Suprapubic skin (tissue), 4 donors: Measurements from ENCODE around the gene MGAT4B.

Experiments
- EP300 ChIP-seq: sonication (generic); formaldehyde crosslinking; IDR thresholded peaks from one replicate; pipeline ENCODE4 v1.6.1; 2017; ENCODE audit warnings: antibody characterized with exemption
- POLR2AphosphoS5 ChIP-seq, 3 donors: sonication (generic); formaldehyde crosslinking; IDR thresholded peaks; one replicate each; pipeline ENCODE4 v1.6.1; 2017; ENCODE audit warnings: antibody characterized with exemption in 3 of 3
- TF ChIP-seq, protein P1 (sequence below), 2 donors: fragments of 200-600 bp in 1 of 2; fragments of 450-650 bp in 1 of 2; sonication (generic) in 1 of 2; IDR thresholded peaks; one replicate each; pipeline ENCODE4 v1.5.1; 2016 to 2019; ENCODE audit warnings: antibody characterized with exemption in 2 of 2, mild to moderate bottlenecking in 1 of 2, moderate library complexity in 1 of 2

DNA sequence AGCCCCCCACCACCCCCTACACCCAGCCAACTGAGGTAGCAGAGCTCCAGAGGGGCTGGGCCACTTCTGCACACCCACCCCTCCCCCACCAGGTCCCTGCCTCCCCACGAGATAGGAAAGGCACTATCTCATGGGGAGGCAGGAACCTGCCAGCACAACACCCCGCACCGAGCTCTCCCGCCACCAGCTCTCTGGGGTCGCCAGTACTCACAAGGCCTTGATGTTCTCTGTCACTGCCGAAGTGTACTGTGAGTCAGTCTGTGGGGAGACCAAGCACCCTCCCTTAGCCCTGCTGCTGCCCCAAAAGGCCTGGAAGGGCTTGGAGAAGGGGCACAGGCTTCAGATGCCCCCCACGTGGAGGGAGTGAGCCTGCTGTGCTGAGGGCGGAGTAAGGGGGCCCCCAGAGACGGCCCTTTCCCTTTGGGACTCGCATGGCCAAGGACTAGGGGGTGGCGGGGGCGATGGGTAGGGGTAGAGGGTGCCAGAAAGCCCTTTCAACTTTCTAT is 5.9 kb downstream of the MGAT4B start:
- TF ChIP-seq, protein P1, sequence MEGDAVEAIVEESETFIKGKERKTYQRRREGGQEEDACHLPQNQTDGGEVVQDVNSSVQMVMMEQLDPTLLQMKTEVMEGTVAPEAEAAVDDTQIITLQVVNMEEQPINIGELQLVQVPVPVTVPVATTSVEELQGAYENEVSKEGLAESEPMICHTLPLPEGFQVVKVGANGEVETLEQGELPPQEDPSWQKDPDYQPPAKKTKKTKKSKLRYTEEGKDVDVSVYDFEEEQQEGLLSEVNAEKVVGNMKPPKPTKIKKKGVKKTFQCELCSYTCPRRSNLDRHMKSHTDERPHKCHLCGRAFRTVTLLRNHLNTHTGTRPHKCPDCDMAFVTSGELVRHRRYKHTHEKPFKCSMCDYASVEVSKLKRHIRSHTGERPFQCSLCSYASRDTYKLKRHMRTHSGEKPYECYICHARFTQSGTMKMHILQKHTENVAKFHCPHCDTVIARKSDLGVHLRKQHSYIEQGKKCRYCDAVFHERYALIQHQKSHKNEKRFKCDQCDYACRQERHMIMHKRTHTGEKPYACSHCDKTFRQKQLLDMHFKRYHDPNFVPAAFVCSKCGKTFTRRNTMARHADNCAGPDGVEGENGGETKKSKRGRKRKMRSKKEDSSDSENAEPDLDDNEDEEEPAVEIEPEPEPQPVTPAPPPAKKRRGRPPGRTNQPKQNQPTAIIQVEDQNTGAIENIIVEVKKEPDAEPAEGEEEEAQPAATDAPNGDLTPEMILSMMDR (IDR thresholded peaks at IDR 0.05), result no peak
- no peak for TF ChIP-seq POLR2AphosphoS5 (IDR thresholded peaks at IDR 0.05)
- TF ChIP-seq EP300, result no peak
